Calu3 (cell line): ENCODE results near the gene EEPD1. TPM values are rescaled to one million over a fixed set of nuclear protein-coding genes. Genes with fewer than 3 reads are reported as not detected.
"Not testable (repeated sequence)": the region's sequence is repeated elsewhere in the genome, so short reads cannot be mapped to it uniquely, and the experiment has no call there.

Experiments
- BruUV-seq: library from RNA; stranded (reverse); fragments of 400-500 nt; replicated peaks from 2 replicates; lab custom pipeline; 2021; lab: Mats Ljungman, UMichigan
- CTCF ChIA-PET: fragments of 300-600 bp; sonication (Branson Sonifier 250); formaldehyde crosslinking; loops from one replicate; lab custom pipeline; 2022; ENCODE audit warnings: antibody characterized with exemption; lab: Charles Lee
- DNase-seq: peaks from one replicate; pipeline ENCODE4 v3.0.0; 2022
- H3K27ac Mint-ChIP-seq: one replicate; pipeline ENCODE4 v1.8.0; 2022; ENCODE audit warnings: mixed read lengths; ENCODE audit not compliant: unreplicated experiment
- H3K27me3 Mint-ChIP-seq: one replicate; pipeline ENCODE4 v1.8.0; 2022; ENCODE audit warnings: mixed read lengths; ENCODE audit not compliant: unreplicated experiment
- H3K36me3 Mint-ChIP-seq: one replicate; pipeline ENCODE4 v1.8.0; 2022; ENCODE audit warnings: mild to moderate bottlenecking, moderate library complexity, mixed read lengths; ENCODE audit not compliant: insufficient read depth, unreplicated experiment
- H3K4me1 Mint-ChIP-seq: one replicate; pipeline ENCODE4 v1.8.0; 2022; ENCODE audit warnings: mild to moderate bottlenecking, low read depth, mixed read lengths; ENCODE audit not compliant: unreplicated experiment
- H3K4me3 Mint-ChIP-seq: one replicate; pipeline ENCODE4 v1.8.0; 2022; ENCODE audit warnings: mild to moderate bottlenecking, low read depth, moderate library complexity, mixed read lengths; ENCODE audit not compliant: unreplicated experiment
- H3K9me3 Mint-ChIP-seq: one replicate; pipeline ENCODE4 v1.8.0; 2022; ENCODE audit warnings: low read depth, mixed read lengths; ENCODE audit not compliant: unreplicated experiment
- CTCF ChIP-seq: fragments of 200-600 bp; IDR thresholded peaks from one replicate; pipeline ENCODE4 v1.8.0; 2022; ENCODE audit warnings: antibody characterized with exemption; ENCODE audit not compliant: unreplicated experiment
- intact Hi-C: fragments of 100-400 bp; cut with micrococcal nuclease; formaldehyde crosslinking; loops from one replicate; pipeline ENCODE4 v1.10.0; 2022; ENCODE audit not compliant: unreplicated experiment
- total RNA-seq: library from RNA; stranded (reverse); gene quantifications from 2 replicates; pipeline ENCODE4 v1.2.3, GENCODE V29; 2022

Gene EEPD1
- total RNA-seq, 1 experiment from 2014 or later, result 48.8 TPM

DNA sequence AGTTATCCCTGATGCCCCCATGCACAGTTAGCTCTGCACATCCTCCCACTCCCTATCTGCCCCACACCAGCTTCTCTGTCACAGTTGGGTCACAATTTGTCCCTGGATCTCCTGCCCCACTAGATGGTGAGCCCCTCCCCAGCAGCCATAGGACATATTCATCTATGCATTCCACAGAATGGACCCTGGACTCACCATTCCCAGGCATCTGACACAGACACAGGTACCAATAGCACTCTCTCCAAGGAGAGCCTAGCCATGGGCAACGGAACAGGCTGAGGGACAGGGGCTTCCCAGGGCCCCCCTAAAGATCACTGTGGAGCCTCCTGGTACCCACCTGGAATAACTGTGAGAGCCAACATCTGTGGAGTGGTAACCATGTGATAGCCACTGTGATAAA is 34.7 kb upstream of the EEPD1 start:
- intact Hi-C loops, result loop anchor here (5.0 to 10.0 kb wide), 3 partner anchors 34 to 266 kb away; partner anchors contain the start of genes ANLN and EEPD1
- peaks cover 52% of the 10 kb centered on the region for H3K4me1 Mint-ChIP-seq

DNA sequence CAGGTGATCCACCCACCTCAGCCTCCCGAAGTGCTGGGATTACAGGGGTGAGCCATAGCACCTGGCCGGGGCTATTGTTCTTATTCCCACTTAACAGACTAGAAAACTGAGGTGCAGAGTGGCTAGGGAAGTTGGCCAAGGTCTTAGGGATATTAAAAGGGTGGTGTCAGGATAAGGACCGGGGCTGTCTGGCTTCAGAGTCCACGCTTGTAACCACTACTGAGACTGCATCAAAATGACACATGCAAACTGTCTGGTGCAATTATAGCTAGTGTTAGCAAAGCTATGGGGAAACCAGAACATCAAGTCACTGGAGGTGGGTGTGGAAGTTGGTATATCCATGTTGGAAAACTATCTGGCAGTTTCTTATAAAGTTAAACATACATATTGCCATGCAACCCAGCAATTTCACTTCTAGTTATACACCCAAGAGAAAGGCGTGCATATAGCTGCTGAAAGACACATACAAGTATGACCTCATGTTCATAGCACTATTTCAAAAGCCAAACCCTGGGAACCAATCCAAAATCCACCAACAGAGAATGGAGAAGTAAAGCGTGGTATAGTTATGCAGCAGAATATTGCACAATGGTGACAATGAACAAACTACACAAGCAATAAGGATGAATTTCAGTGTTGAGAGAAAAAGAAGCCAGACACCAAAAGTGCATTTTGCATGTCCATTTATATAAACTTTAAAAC is 33.9 kb upstream of the EEPD1 start:
- peak overlapping the region; percentile 21 for H3K27ac Mint-ChIP-seq
- no peak for TF ChIP-seq CTCF
- BruUV-seq, result no TSS peak
- no peaks in the 10 kb centered on the region for H3K36me3 Mint-ChIP-seq
- peaks cover 52% of the 10 kb centered on the region for H3K4me1 Mint-ChIP-seq
- H3K4me3 Mint-ChIP-seq, result no peak overlapping the region
- peaks cover 9% of the 10 kb centered on the region for H3K9me3 Mint-ChIP-seq
- peak; percentile 71 for DNase-seq
- intact Hi-C loops, result loop anchor here (5.0 to 10.0 kb wide), 3 partner anchors 33 to 266 kb away; partner anchors contain the start of genes ANLN and EEPD1
- no peaks in the 10 kb centered on the region for H3K27me3 Mint-ChIP-seq
- CTCF ChIA-PET, result interaction anchor here (0.8 to 3.7 kb wide), 2 partner anchors 10 to 171 kb away, joined by 3 to 17 read pairs; no protein-coding TSS in a partner anchor

More for the DNA sequence above, 34.7 kb upstream of the EEPD1 start:
- H3K27me3 Mint-ChIP-seq, result no peaks in the 10 kb centered on the region
- CTCF ChIA-PET, result interaction anchor here (3.7 kb wide), 1 partner anchor 10 kb away, joined by 17 read pairs; no protein-coding TSS in a partner anchor
- BruUV-seq, result no TSS peak
- peaks cover 9% of the 10 kb centered on the region for H3K9me3 Mint-ChIP-seq
- no peaks in the 10 kb centered on the region for H3K36me3 Mint-ChIP-seq
- no peak for DNase-seq
- no peak overlapping the region for H3K4me3 Mint-ChIP-seq
- TF ChIP-seq CTCF, result no peak
- peak overlapping the region; percentile 93 for H3K27ac Mint-ChIP-seq

DNA sequence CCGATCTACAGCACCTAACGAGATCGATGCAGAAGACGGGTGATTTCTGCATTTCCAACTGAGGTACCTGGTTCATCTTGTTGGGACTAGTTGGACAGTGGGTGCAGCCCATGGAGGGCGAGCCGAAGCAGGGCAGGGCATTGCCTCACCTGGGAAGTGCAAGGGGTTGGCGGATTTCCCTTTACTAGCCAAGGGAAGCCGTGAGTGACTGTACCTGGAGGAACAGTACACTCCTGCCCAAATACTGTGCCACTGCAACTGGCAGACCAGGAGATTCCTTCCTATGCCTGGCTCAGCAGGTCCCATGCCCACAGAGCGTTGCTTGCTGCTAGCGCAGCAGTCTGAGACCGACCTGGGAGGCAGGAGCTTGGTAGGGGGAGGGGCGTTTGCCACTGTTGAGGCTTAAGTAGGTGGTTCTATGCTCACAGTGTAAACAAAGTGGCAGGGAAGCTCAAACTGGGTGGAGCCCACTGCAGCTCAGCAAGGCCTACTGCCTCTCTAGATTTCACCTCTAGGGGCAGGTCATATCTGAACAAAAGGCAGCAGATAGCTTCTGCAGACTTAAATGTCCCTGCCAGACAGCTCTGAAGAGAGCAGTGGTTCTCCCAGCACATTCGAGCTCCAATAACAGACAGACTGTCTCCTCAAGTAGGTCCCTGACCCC is 32.9 kb upstream of the EEPD1 start:
- H3K4me3 Mint-ChIP-seq, BruUV-seq, DNase-seq, H3K36me3 Mint-ChIP-seq, H3K27me3 Mint-ChIP-seq, H3K27ac Mint-ChIP-seq: not testable (repeated sequence)
- CTCF ChIA-PET, result interaction anchor here (0.6 to 3.7 kb wide), 2 partner anchors 9 to 12 kb away, joined by 3 to 17 read pairs; no protein-coding TSS in a partner anchor
- Mint-ChIP-seq H3K4me1 (peaks cover 45% of the 10 kb centered on the region), H3K9me3 (peaks cover 11% of the 10 kb centered on the region)
- intact Hi-C loops, result loop anchor here (5.0 to 10.0 kb wide), 3 partner anchors 32 to 265 kb away; partner anchors contain the start of genes ANLN and EEPD1

GRCh38 chr7:36125630-36126029 is 27.4 kb upstream of the EEPD1 start:
- CTCF ChIA-PET, H3K4me3 Mint-ChIP-seq, DNase-seq, BruUV-seq, H3K27ac Mint-ChIP-seq, intact Hi-C loops, H3K27me3 Mint-ChIP-seq, H3K36me3 Mint-ChIP-seq: not testable (repeated sequence)
- H3K4me1 Mint-ChIP-seq, result peaks cover 27% of the 10 kb centered on the region
- peaks cover 11% of the 10 kb centered on the region for H3K9me3 Mint-ChIP-seq

DNA sequence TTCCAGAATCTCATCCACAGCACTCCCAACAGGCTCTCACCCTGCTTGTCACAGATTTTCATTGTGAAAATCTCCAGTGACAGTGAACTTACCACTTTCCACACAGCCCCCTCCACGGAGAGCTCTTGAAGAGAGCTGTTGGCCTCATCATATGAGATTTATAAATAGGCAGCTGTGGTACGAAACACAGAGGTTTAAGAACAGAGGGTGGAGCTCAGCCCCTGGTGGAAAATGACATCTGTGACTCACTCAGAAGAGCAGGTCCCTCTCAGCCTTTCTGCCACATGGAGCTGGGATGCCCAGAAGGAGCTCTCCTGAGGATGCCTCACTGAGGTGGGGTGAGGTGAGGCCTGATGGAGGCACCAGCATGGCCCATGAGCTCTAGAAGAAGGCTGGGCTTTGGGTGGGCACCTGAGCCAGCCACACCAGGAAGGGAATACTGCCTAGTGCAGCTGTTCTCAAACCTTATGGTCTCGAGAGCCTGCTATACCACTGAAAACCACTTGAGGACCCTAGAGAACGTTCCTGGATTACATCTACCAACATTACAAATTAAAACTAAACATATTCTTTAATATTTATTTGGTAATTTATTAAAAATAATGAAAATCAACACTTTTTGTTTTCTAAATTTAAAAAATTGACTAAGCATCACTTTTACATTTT is 25.8 kb upstream of the EEPD1 start:
- TF ChIP-seq CTCF, result no peak
- intact Hi-C loops, result no loop called here
- H3K9me3 Mint-ChIP-seq, result peaks cover 6% of the 10 kb centered on the region
- no TSS peak for BruUV-seq
- DNase-seq, result no peak
- H3K27ac Mint-ChIP-seq, result no peak overlapping the region
- CTCF ChIA-PET, result interaction anchor here (0.7 to 1.0 kb wide), 2 partner anchors 11 to 29 kb away, joined by 3 to 5 read pairs; no protein-coding TSS in a partner anchor
- no peak overlapping the region for H3K4me3 Mint-ChIP-seq
- H3K36me3 Mint-ChIP-seq, result peaks cover 10% of the 10 kb centered on the region
- H3K27me3 Mint-ChIP-seq, result no peaks in the 10 kb centered on the region
- H3K4me1 Mint-ChIP-seq, result peaks cover 38% of the 10 kb centered on the region
